ENCODE results near the gene OR2A25.

The OR2A25 gene

DNA sequence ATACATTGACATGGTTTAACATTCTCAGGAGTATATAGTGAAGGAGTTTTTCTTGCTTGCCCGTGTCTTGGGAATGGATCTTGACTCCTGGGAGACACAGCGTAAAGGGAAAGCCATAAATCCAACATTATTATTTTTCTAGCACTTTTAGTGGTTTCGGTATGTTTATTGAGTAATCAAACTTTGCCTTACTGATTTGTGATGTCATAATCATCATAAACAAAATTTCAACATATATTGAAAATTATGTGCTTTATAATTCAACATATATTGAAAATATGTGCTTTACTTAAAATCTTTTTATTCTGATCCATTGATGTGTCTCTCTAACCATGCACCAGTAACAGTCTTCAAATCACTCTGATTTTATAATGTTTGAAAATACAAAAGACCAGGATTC is 41.1 kb upstream of the OR2A25 start:
- no peak overlapping the region for H3K9ac ChIP-seq (ENCODE audit: low read depth, low read length, poor library complexity)
- H2AK5ac ChIP-seq (ENCODE audit: low read depth, low read length): no peak overlapping the region
- H3K18ac ChIP-seq (ENCODE audit: low read length): no peak overlapping the region
- no peak overlapping the region for H2AFZ ChIP-seq (ENCODE audit: low read length)
- no peak overlapping the region for H4K8ac ChIP-seq (ENCODE audit: low read depth, low read length)
- no peak overlapping the region for H3K23ac ChIP-seq (ENCODE audit: low read depth, low read length, poor library complexity)
- no peak overlapping the region for H3K4me2 ChIP-seq (ENCODE audit: insufficient read depth, low read length, poor library complexity, severe bottlenecking)
- no peaks in the 10 kb centered on the region for H3K79me1 ChIP-seq (ENCODE audit: low read depth, low read length)
- no peaks in the 10 kb centered on the region for H3K4me1 ChIP-seq (ENCODE audit: control insufficient read depth in 2 of 2, insufficient read depth in 1 of 2, low read depth in 1 of 2, low read length in 2 of 2)
- no peaks in the 10 kb centered on the region for H3K36me3 ChIP-seq (replicated peaks in 1 of 2; ENCODE audit: control insufficient read depth in 2 of 2, insufficient read depth in 2 of 2, low read length in 2 of 2)
- no peaks in the 10 kb centered on the region for H3K9me3 ChIP-seq (replicated peaks in 1 of 2; ENCODE audit: control insufficient read depth in 2 of 2, insufficient read depth in 1 of 2, low read depth in 1 of 2, low read length in 2 of 2)
- H3K27ac ChIP-seq (replicated peaks; ENCODE audit: low read length): no peak overlapping the region
- no peak overlapping the region for H3K14ac ChIP-seq (ENCODE audit: low read length)
- no peak overlapping the region for H2BK120ac ChIP-seq (ENCODE audit: low read depth, low read length)
- no peak overlapping the region for H2BK15ac ChIP-seq (ENCODE audit: low read length)
- no peak overlapping the region for H4K91ac ChIP-seq (ENCODE audit: low read depth, low read length, poor library complexity)
- H2BK5ac ChIP-seq (ENCODE audit: low read length): no peak overlapping the region
- no peaks in the 10 kb centered on the region for H3K27me3 ChIP-seq (ENCODE audit: control insufficient read depth in 3 of 3, insufficient read depth in 3 of 3, low read depth in 1 of 3, low read length in 3 of 3)
- no peak overlapping the region for H2BK12ac ChIP-seq (ENCODE audit: low read length)
- H3K4ac ChIP-seq (ENCODE audit: low read length): no peak overlapping the region
- no peak for DNase-seq (ENCODE audit: low spot score)
- WGBS, 2 donors (ENCODE audit: extremely low coverage in 2 of 2, insufficient read length in 2 of 2, insufficient replicate concordance in 1 of 2): no CpG with 5 or more reads among the region's 3 CpGs
- no peak overlapping the region for H3K4me3 ChIP-seq (ENCODE audit: low read length in 2 of 2)

DNA sequence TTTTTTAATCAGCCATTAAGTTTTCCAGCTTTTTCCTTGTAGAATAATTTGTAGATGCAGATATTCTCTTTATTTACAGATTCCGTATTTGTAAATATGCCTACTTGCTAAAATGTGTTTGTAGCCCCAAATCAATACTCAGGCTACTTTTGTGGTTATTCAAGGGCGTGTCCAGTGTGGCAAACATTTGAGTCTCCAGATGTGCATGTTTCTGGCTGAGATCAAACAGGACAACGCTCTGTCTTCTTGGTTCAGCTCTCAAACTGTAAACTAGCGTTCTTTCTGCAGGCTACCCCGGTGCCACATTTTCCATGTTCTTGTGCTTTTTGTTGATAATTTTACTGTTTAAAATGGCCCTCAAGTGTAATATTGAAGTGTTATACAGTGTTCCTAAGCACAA is 37.1 kb upstream of the OR2A25 start:
- WGBS, 2 donors (ENCODE audit: extremely low coverage in 2 of 2, insufficient read length in 2 of 2, insufficient replicate concordance in 1 of 2): no CpG with 5 or more reads among the region's 5 CpGs
- no peak overlapping the region for H3K4ac ChIP-seq (ENCODE audit: low read length)
- no peaks in the 10 kb centered on the region for H3K36me3 ChIP-seq (replicated peaks in 1 of 2; ENCODE audit: control insufficient read depth in 2 of 2, insufficient read depth in 2 of 2, low read length in 2 of 2)
- no peaks in the 10 kb centered on the region for H3K4me1 ChIP-seq (ENCODE audit: control insufficient read depth in 2 of 2, insufficient read depth in 1 of 2, low read depth in 1 of 2, low read length in 2 of 2)
- H3K4me3 ChIP-seq (ENCODE audit: low read length in 2 of 2): no peak overlapping the region
- no peak overlapping the region for H3K4me2 ChIP-seq (ENCODE audit: insufficient read depth, low read length, poor library complexity, severe bottlenecking)
- H2BK15ac ChIP-seq (ENCODE audit: low read length): no peak overlapping the region
- no peaks in the 10 kb centered on the region for H3K79me1 ChIP-seq (ENCODE audit: low read depth, low read length)
- H2AK5ac ChIP-seq (ENCODE audit: low read depth, low read length): no peak overlapping the region
- no peak overlapping the region for H4K8ac ChIP-seq (ENCODE audit: low read depth, low read length)
- H3K27me3 ChIP-seq (ENCODE audit: control insufficient read depth in 3 of 3, insufficient read depth in 3 of 3, low read depth in 1 of 3, low read length in 3 of 3): no peaks in the 10 kb centered on the region
- no peak overlapping the region for H3K27ac ChIP-seq (replicated peaks; ENCODE audit: low read length)
- no peak overlapping the region for H4K91ac ChIP-seq (ENCODE audit: low read depth, low read length, poor library complexity)
- H3K14ac ChIP-seq (ENCODE audit: low read length): no peak overlapping the region
- no peak for DNase-seq (ENCODE audit: low spot score)
- H3K23ac ChIP-seq (ENCODE audit: low read depth, low read length, poor library complexity): no peak overlapping the region
- no peak overlapping the region for H2BK120ac ChIP-seq (ENCODE audit: low read depth, low read length)
- H2BK12ac ChIP-seq (ENCODE audit: low read length): no peak overlapping the region
- H2AFZ ChIP-seq (ENCODE audit: low read length): no peak overlapping the region
- H3K18ac ChIP-seq (ENCODE audit: low read length): no peak overlapping the region
- H2BK5ac ChIP-seq (ENCODE audit: low read length): no peak overlapping the region
- H3K9ac ChIP-seq (ENCODE audit: low read depth, low read length, poor library complexity): no peak overlapping the region
- no peaks in the 10 kb centered on the region for H3K9me3 ChIP-seq (replicated peaks in 1 of 2; ENCODE audit: control insufficient read depth in 2 of 2, insufficient read depth in 1 of 2, low read depth in 1 of 2, low read length in 2 of 2)

DNA sequence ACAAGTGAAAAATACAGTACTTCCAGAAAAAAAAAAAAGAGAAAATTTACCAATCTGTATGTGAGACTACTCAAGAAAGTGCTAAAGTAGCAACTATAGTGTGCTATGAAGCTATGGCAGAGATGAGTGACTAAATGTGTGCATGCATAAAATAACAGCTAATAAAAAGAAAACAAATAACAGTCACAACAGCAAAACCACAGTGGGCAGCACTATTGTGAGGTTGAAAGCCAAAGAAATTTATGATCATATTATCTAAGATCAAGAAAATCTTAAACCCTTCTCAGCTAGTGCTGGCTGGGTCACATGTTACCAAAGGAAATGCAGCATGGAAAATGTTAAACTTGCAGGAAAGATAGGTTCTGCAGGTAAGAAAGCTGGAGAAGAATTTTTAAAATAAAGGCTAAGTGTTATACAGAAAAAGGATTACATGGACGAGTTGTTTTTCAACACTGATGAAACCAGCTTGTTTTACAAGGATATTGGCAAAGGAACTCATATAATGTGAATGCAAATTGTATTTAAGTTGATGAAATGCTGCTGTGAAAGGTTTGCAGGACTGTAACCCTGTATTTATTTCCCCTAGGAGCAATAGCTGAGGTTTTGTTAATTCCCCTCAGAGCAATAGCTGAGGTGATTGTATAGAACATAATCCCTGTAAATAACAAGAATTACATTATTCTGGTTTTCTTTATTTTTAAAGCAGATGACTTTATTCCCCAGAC is 36.5 kb upstream of the OR2A25 start:
- WGBS, 2 donors (ENCODE audit: extremely low coverage in 2 of 2, insufficient read length in 2 of 2, insufficient replicate concordance in 1 of 2): no CpG with 5 or more reads among the region's 1 CpG
- H3K23ac ChIP-seq (ENCODE audit: low read depth, low read length, poor library complexity): no peak overlapping the region
- H3K9ac ChIP-seq (ENCODE audit: low read depth, low read length, poor library complexity): no peak overlapping the region
- no peak overlapping the region for H3K18ac ChIP-seq (ENCODE audit: low read length)
- no peak overlapping the region for H3K14ac ChIP-seq (ENCODE audit: low read length)
- no peak overlapping the region for H4K8ac ChIP-seq (ENCODE audit: low read depth, low read length)
- no peak overlapping the region for H2AFZ ChIP-seq (ENCODE audit: low read length)
- no peak overlapping the region for H2BK5ac ChIP-seq (ENCODE audit: low read length)
- H3K9me3 ChIP-seq (replicated peaks in 1 of 2; ENCODE audit: control insufficient read depth in 2 of 2, insufficient read depth in 1 of 2, low read depth in 1 of 2, low read length in 2 of 2): no peaks in the 10 kb centered on the region
- H3K4ac ChIP-seq (ENCODE audit: low read length): no peak overlapping the region
- no peak overlapping the region for H3K4me2 ChIP-seq (ENCODE audit: insufficient read depth, low read length, poor library complexity, severe bottlenecking)
- no peak overlapping the region for H3K4me3 ChIP-seq (ENCODE audit: low read length in 2 of 2)
- H2BK15ac ChIP-seq (ENCODE audit: low read length): no peak overlapping the region
- H3K36me3 ChIP-seq (replicated peaks in 1 of 2; ENCODE audit: control insufficient read depth in 2 of 2, insufficient read depth in 2 of 2, low read length in 2 of 2): no peaks in the 10 kb centered on the region
- no peaks in the 10 kb centered on the region for H3K4me1 ChIP-seq (ENCODE audit: control insufficient read depth in 2 of 2, insufficient read depth in 1 of 2, low read depth in 1 of 2, low read length in 2 of 2)
- H3K27ac ChIP-seq (replicated peaks; ENCODE audit: low read length): no peak overlapping the region
- H2AK5ac ChIP-seq (ENCODE audit: low read depth, low read length): no peak overlapping the region
- no peaks in the 10 kb centered on the region for H3K79me1 ChIP-seq (ENCODE audit: low read depth, low read length)
- H3K27me3 ChIP-seq (ENCODE audit: control insufficient read depth in 3 of 3, insufficient read depth in 3 of 3, low read depth in 1 of 3, low read length in 3 of 3): no peaks in the 10 kb centered on the region
- H2BK120ac ChIP-seq (ENCODE audit: low read depth, low read length): no peak overlapping the region
- DNase-seq (ENCODE audit: low spot score): no peak
- H2BK12ac ChIP-seq (ENCODE audit: low read length): no peak overlapping the region
- H4K91ac ChIP-seq (ENCODE audit: low read depth, low read length, poor library complexity): no peak overlapping the region

DNA sequence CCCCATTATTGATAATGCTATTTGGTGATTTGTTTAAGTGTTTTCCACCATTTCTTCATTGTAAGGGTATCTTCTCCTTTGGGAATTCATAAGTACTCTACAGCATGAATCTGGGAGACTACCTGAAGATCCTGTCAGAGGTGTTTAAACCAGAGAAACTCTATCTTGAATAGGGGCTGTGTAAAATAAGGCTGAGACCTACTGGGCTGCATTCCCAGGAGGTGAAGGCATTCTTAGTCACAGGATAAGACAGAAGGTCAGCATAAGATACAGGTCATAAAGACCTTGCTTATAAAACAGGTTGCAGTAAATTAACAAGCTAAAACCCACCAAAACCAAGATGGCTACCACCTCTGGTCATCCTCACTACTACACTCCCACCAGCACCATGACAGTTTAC is 34.2 kb upstream of the OR2A25 start:
- H2BK120ac ChIP-seq (ENCODE audit: low read depth, low read length): no peak overlapping the region
- no peak overlapping the region for H3K4me2 ChIP-seq (ENCODE audit: insufficient read depth, low read length, poor library complexity, severe bottlenecking)
- H3K4ac ChIP-seq (ENCODE audit: low read length): no peak overlapping the region
- H2BK12ac ChIP-seq (ENCODE audit: low read length): no peak overlapping the region
- H3K4me1 ChIP-seq (ENCODE audit: control insufficient read depth in 2 of 2, insufficient read depth in 1 of 2, low read depth in 1 of 2, low read length in 2 of 2): no peaks in the 10 kb centered on the region
- H3K18ac ChIP-seq (ENCODE audit: low read length): no peak overlapping the region
- no peak overlapping the region for H4K8ac ChIP-seq (ENCODE audit: low read depth, low read length)
- H3K9ac ChIP-seq (ENCODE audit: low read depth, low read length, poor library complexity): no peak overlapping the region
- H3K36me3 ChIP-seq (replicated peaks in 1 of 2; ENCODE audit: control insufficient read depth in 2 of 2, insufficient read depth in 2 of 2, low read length in 2 of 2): no peaks in the 10 kb centered on the region
- H3K79me1 ChIP-seq (ENCODE audit: low read depth, low read length): no peaks in the 10 kb centered on the region
- no peak overlapping the region for H2BK15ac ChIP-seq (ENCODE audit: low read length)
- H3K4me3 ChIP-seq (ENCODE audit: low read length in 2 of 2): no peak overlapping the region
- no peaks in the 10 kb centered on the region for H3K27me3 ChIP-seq (ENCODE audit: control insufficient read depth in 3 of 3, insufficient read depth in 3 of 3, low read depth in 1 of 3, low read length in 3 of 3)
- no peak overlapping the region for H3K23ac ChIP-seq (ENCODE audit: low read depth, low read length, poor library complexity)
- H4K91ac ChIP-seq (ENCODE audit: low read depth, low read length, poor library complexity): no peak overlapping the region
- H2BK5ac ChIP-seq (ENCODE audit: low read length): no peak overlapping the region
- H2AK5ac ChIP-seq (ENCODE audit: low read depth, low read length): no peak overlapping the region
- H3K14ac ChIP-seq (ENCODE audit: low read length): no peak overlapping the region
- H3K27ac ChIP-seq (replicated peaks; ENCODE audit: low read length): no peak overlapping the region
- no peak overlapping the region for H2AFZ ChIP-seq (ENCODE audit: low read length)
- no peaks in the 10 kb centered on the region for H3K9me3 ChIP-seq (replicated peaks in 1 of 2; ENCODE audit: control insufficient read depth in 2 of 2, insufficient read depth in 1 of 2, low read depth in 1 of 2, low read length in 2 of 2)
- DNase-seq (ENCODE audit: low spot score): no peak
